Skin of body (tissue), 2 donors: ENCODE results near the gene CHRND. TPM values are rescaled to one million over a fixed set of nuclear protein-coding genes. Genes with fewer than 3 reads are reported as not detected.
A peak's percentile ranks its signal among the peaks of the same experiment; 100 is the strongest.

ENCODE experiments used
- DNase-seq: peaks from one replicate; lab custom pipeline; 2025; lab: John Stamatoyannopoulos, UW
- total RNA-seq: library from RNA; depleted of rRNA; stranded (reverse); fragments of >200 nt; gene quantifications from one replicate; pipeline ENCODE4 v1.2.3, GENCODE V29; 2014

CHRND gene
- total RNA-seq, 1 donor from 2014 or later, result 2.4 TPM

- no peak for DNase-seq
Observed at GRCh38 chr2:232541195-232541960, 15.4 kb downstream of the CHRND start.

GRCh38 chr2:232541961-232542714, 16.2 kb downstream of the CHRND start:
- DNase-seq, result no peak

DNA sequence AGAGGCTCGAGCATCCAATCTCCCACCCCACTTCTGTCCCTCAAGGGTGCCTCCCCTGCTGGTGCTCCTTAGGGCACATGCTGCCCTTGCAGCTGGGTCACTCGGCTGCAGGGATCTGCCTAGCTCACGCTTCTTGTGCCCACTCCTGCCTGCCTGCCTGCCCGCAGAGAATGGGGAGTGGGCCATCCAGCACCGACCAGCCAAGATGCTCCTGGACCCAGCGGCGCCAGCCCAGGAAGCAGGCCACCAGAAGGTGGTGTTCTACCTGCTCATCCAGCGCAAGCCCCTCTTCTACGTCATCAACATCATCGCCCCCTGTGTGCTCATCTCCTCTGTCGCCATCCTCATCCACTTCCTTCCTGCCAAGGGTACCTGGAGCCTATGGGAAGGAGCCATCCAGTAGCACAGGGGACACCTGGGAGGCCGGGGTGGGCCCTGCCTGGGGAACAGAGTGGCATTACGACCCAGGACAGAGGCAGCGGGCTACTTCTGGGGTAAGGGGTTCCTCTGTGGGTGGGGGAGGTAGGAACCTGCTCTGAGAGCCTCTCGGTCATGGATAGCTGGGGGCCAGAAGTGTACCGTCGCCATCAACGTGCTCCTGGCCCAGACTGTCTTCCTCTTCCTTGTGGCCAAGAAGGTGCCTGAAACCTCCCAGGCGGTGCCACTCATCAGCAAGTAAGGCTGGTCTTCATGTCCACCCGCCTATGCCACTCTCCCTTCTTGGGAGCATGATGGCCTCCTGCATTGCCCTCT, 16.9 kb downstream of the CHRND start:
- DNase-seq, result no peak

GRCh38 chr2:232543491-232543890, 17.5 kb downstream of the CHRND start:
- DNase-seq, result no peak

DNA sequence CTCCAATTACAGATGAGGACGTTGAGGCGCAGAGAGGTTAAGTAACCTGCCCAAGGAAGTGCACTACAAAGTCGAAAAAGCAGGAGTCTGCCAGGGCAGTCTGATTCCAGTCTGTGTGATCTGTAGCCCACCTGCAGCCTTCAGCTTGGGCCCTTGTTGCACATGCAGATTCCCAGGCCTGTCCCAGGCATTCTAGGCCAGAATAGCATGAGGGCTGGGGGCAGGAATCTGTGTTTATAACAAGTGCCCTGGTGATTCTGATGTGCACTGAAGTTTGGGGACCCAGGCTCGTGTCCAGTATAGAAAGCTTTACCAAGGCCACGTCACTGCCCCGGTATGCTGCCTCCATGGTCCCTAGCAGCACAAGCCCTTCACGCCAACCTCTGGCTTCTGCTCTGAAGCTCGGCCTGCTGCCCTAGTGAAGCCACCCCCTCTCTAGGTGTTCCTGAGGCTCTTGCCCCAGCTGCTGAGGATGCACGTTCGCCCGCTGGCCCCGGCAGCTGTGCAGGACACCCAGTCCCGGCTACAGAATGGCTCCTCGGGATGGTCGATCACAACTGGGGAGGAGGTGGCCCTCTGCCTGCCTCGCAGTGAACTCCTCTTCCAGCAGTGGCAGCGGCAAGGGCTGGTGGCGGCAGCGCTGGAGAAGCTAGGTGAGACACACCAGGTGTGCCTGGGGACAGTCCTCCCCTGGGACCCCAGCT, 18.1 kb downstream of the CHRND start:
- DNase-seq, result no peak

DNA sequence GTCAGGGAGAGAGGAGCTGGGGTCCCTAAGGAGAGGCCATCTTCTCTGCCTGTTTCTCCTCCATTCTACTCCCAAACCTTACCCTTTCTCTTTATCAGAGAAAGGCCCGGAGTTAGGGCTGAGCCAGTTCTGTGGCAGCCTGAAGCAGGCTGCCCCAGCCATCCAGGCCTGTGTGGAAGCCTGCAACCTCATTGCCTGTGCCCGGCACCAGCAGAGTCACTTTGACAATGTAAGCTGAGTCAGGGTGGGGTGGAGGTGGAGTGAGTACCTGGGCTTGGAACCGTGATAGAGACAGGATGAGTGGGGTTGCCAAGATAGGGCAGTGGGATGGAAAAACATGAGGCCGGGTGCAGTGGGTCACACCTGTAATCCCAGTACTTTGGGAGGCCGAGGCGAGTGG, 18.7 kb downstream of the CHRND start:
- no peak for DNase-seq

- no peak for DNase-seq
Observed at GRCh38 chr2:232545511-232546375, 19.8 kb downstream of the CHRND start.

DNA sequence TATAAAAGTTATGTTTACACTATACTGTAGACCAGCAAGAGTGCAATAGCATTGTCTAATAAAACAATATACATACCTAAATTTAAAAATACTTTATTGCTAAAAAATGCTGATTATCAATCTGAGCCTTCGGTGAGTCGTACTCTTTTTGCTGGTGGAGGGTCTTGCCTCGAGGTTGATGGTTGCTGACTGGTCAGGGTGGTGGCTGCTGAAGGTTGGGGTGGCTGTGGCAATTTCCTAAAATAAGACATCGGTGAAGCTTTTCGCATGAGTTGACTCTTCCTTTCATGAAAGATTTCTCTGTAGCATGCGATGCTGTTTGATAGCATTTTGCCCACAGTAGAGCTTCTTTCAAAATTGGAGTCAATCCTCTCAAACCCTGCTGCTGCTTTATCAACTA, 22.0 kb downstream of the CHRND start:
- DNase-seq, result no peak

- peak; percentile 56 for DNase-seq
Observed at GRCh38 chr2:232549655-232550353, 23.8 kb downstream of the CHRND start.

DNA sequence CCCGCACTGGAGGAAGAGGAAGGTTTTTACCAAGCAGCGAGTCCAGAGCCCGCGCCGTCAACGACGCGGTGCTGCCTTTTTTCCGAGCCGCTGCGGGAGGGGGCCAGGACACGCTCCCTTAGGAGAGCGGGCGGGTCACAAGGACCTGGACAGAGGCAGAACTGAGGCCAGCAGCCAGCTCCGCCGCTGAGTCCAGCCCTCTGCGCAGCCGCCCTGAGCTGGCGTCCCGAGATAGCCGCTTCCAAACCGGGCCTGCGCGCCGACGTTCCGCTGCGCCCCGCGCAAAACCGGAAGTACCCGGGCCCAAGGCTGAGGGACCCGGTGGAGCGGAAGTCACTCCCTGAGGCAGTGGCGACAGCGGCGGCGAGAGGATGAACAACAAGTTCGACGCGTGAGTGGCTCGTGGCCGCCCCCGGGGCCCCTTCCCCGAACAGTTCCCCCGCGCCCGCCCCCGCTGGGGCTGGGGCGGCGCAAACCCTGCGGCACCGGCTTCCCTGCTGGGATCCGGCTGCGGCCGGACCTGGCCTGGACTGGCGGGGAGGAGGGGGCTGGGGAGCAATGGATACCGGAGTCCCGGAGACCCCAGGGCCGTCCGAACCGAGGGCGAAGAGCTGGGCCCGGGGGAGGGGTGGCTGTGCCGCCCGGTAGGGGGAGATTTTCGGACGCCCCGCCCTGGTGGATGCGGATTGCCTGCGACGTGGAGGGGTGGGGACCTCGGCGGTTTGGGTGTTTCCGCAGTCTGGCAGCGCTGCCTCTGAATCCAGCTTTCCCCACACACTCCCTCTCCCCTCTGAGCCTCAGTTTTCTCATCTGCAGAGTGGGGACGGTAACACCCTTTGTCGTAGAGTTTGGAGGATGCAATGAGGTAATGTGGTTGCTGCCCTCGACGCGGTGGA, 24.6 kb downstream of the CHRND start, which contains the start of the genes EIF4E2 and TIGD1:
Gene EIF4E2 (plus strand): TSS at position 336 of the 896 bp plus-strand sequence. CDS start 36 bp downstream, at position 372.
Gene TIGD1 (minus strand): TSS at position 204 of the 896 bp plus-strand sequence. CDS start 675 bp downstream, outside the sequence.
- DNase-seq, result peak; percentile 92

DNA sequence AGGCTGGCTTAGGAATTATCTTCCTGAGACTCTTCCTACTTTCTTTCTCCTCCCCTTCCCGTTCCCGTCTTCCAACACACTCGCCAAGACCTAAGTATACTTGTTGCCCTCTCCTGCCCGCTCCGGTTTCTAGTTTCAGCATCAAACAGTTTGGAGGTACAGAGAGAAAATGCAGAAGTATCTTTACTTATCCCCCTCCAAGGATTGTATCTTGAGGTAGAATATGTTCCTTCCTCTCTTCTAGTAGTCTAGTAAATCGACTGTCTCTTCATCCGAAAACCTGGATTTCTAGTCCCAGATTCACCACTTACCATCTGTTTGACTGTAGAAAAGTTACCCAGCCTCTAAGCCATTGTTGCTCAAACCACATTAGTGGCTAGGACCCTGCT, 25.3 kb downstream of the CHRND start:
- no peak for DNase-seq

DNA sequence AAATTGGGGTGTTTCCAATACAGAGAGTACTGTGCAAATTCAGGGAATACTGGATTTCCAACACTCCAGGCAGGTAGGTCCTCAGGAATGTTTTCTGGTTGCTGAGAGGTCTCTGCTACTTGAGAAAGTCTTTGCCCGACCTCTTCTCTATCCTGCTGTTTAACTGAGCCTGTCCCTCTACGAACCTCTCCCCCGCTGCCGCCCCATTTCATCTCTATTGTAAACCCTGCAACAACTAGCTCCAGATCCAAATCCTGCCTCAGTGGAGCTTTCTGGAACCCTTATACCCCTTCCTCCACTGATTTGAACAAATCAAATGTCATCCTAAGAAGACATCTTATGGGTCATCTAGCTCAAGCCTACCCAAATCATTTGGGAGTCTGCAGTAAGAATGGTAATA, 25.8 kb downstream of the CHRND start:
- no peak for DNase-seq

DNA sequence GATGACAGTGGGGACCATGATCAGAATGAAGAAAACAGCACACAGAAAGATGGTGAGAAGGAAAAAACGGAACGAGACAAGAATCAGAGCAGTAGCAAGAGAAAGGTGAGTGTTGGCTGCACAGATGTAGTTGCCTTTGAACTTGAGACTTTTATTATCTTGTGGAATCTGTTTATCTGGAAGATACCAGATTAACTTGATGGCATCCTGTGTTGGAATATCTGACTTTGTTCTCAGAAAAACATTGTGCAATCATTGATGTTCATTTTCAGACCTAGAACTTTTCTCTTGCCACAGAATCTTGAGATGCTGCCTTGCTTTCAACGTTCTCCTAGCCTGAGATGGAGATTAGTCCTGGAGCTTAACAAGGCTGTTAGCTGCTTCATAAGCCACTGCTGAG, 30.5 kb downstream of the CHRND start:
- no peak for DNase-seq

DNA sequence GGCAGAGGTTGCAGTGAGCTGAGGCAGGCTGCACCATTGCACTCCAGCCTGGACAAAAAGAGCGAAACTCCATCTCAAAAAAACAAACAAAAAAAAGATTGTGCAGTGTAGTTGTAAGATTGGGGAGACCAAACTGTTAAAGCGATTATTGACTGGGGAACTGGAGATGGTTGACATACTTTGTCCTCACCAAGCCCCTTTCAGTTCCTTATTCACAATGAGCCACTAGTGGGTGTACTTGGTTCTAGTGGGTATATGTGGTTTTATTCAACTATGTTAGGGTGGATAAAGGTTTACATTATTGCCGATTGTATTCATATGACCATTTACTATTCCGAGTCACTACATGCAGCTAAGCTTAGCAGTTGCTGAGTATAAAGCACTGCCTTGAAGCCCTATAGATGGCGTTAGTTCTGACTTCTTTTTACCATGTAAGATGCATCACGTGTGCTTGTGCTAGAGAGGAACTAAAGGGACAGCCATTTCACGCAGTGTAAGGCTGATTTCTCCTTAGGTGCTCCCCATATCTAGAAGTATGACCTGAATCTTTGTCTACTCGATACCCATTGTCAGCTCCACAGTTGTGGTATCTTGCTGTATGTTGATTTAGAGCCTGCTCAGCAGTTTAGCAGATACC, 36.7 kb downstream of the CHRND start:
- no peak for DNase-seq

- DNase-seq, result no peak
Observed at GRCh38 chr2:232563580-232563979, 37.6 kb downstream of the CHRND start.

DNA sequence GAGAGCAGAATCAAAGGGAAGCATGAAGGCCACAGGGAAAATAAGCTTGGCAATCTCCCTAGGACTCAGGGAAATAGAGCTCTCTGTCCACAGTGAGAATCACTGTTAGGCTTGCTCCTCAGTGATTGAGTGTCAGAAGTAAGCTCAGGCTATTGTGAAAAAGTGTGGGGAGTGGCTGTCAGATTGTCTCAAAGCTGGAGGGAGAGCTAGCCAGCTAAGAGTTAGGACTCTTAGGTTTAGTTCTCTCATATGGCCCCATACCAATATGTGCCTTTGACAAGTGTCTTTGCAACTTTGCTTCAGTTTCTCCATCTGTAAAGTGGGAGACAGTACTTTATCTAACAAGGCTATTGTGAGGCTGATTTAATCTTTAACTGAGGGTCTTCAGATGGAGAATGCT, 41.8 kb downstream of the CHRND start:
- no peak for DNase-seq

DNA sequence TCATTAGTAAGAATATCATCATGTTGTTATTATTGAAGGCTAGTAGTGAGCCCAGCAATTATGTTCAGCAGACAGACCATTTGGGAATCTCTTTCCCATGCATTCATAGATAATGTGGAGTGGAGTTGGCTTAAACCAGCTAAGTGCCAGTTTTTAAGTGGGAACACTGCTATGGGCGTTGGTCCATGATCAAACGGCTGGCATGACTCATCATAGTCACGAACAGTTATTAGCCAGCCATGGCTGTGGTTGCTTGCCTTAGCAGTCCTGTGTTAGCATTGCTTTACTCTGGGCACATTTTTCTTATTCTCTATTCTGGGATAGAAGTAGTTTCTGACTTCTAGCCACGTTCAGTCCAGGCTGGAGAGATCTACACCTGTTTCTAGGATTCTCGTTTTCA, 42.2 kb downstream of the CHRND start:
- DNase-seq, result no peak

DNA sequence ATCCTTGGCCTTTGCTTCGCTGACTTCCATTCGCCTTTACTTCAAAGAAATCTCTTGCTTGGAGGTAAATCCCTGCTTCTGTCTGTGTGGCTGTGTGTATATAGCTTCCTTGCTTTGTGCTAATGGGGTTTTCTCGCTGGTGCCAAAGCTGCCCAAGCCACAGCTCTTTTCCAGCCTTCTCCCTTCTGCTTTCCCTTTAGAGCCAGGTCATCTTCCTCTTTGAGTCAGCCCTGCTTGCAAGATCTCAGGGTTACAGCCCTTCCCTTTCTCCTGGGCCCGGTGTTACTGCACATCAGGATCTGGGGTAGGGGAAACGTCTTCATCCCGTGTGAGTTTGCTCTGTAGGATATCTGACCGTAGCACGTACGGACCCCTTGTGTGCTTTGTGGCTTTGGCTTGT, 43.6 kb downstream of the CHRND start:
- DNase-seq, result no peak
